Smooth muscle cell (in vitro differentiated cells): ENCODE measurements around the gene PLAU. TPM values are rescaled to one million over a fixed set of nuclear protein-coding genes. Genes with fewer than 3 reads are reported as not detected.

ENCODE experiments used
- DNase-seq: peaks from one replicate; lab custom pipeline; 2025; ENCODE audit not compliant: unreplicated experiment; lab: John Stamatoyannopoulos, UW
- H2AFZ ChIP-seq: fragments of 200-600 bp; sonication (generic); 2 replicates; pipeline ENCODE4 v1.6.0; 2016; ENCODE audit warnings: antibody characterized with exemption, low read depth, mild to moderate bottlenecking
- H3F3A ChIP-seq: fragments of 200-600 bp; sonication (generic); 2 replicates; pipeline ENCODE4 v1.6.0; 2017; ENCODE audit warnings: antibody characterized with exemption, low read depth
- H3K27ac ChIP-seq: fragments of 200-600 bp; sonication (generic); 2 replicates; pipeline ENCODE4 v1.5.1; 2016; ENCODE audit warnings: low read depth, mild to moderate bottlenecking
- H3K27me3 ChIP-seq: fragments of 200-600 bp; sonication (generic); 2 replicates; pipeline ENCODE4 v1.6.1; 2016; ENCODE audit warnings: low read depth, mild to moderate bottlenecking
- H3K36me3 ChIP-seq: fragments of 200-600 bp; sonication (generic); 2 replicates; pipeline ENCODE4 v1.5.1; 2016; ENCODE audit warnings: low read depth
- H3K4me1 ChIP-seq: fragments of 200-600 bp; sonication (generic); 2 replicates; pipeline ENCODE4 v1.5.1; 2016; ENCODE audit warnings: low read depth
- H3K4me2 ChIP-seq: fragments of 200-600 bp; sonication (generic); 2 replicates; pipeline ENCODE4 v1.6.0; 2016; ENCODE audit warnings: mild to moderate bottlenecking
- H3K4me3 ChIP-seq: fragments of 200-600 bp; sonication (generic); 2 replicates; pipeline ENCODE4 v1.5.1; 2016; ENCODE audit warnings: mild to moderate bottlenecking
- H3K79me2 ChIP-seq: fragments of 200-600 bp; sonication (generic); 2 replicates; pipeline ENCODE4 v1.6.0; 2016; ENCODE audit warnings: low read depth, mild to moderate bottlenecking
- H3K9ac ChIP-seq: fragments of 200-600 bp; sonication (generic); 2 replicates; pipeline ENCODE4 v1.6.0; 2016; ENCODE audit warnings: low read depth
- H3K9me3 ChIP-seq: fragments of 200-600 bp; sonication (generic); replicated peaks from 2 replicates; pipeline ENCODE4 v1.5.1; 2016; ENCODE audit warnings: low read depth
- H4K20me1 ChIP-seq: fragments of 200-600 bp; sonication (generic); 2 replicates; pipeline ENCODE4 v1.6.0; 2016; ENCODE audit warnings: low read depth
- CTCF ChIP-seq: fragments of 200-600 bp; sonication (generic); IDR thresholded peaks from 2 replicates; pipeline ENCODE4 v1.5.1; 2017; ENCODE audit warnings: borderline replicate concordance, mild to moderate bottlenecking, antibody characterized with exemption; ENCODE audit not compliant: insufficient read depth, poor library complexity, severe bottlenecking
- WGBS: methylation state at CpG from one replicate; pipeline ENCODE4 v1.1.7; 2016; ENCODE audit warnings: low lambda C conversion rate; 5-methylcytosine and 5-hydroxymethylcytosine counted together
- polyA plus RNA-seq: library from polyadenylated mRNA; unstranded; fragments of >200 nt; fragmentation: Nextera tagmentation; extraction: Ambion mirVana; gene quantifications from 2 replicates; pipeline ENCODE4 v1.2.1, GENCODE V29; 2016
- total RNA-seq: library from RNA; depleted of rRNA; stranded (reverse); fragments of >200 nt; gene quantifications from 2 replicates; pipeline ENCODE4 v1.2.3, GENCODE V29; 2014

Gene PLAU
- total and polyA plus RNA-seq, 2 experiments from 2014 or later: 9.2 to 10.7 TPM

- no peak for TF ChIP-seq CTCF
- H3K27ac ChIP-seq: no peak overlapping the region
- H3K27me3 ChIP-seq: no peaks in the 10 kb centered on the region
- no peaks in the 10 kb centered on the region for H3K9me3 ChIP-seq
- no peak overlapping the region for H2AFZ ChIP-seq
- no peak overlapping the region for H3K4me2 ChIP-seq
- no peak overlapping the region for H3K9ac ChIP-seq
- no peaks in the 10 kb centered on the region for H3F3A ChIP-seq
- no peaks in the 10 kb centered on the region for H3K36me3 ChIP-seq
- no peaks in the 10 kb centered on the region for H4K20me1 ChIP-seq
- H3K4me1 ChIP-seq: peaks cover 12% of the 10 kb centered on the region
- no peak for DNase-seq
- no peaks in the 10 kb centered on the region for H3K79me2 ChIP-seq
- H3K4me3 ChIP-seq: no peak overlapping the region
- WGBS: 77% methylated on average over 6 of the region's 6 CpGs
These were observed 11.3 kb downstream of the PLAU start for GRCh38 chr10:73922007-73922863.

DNA sequence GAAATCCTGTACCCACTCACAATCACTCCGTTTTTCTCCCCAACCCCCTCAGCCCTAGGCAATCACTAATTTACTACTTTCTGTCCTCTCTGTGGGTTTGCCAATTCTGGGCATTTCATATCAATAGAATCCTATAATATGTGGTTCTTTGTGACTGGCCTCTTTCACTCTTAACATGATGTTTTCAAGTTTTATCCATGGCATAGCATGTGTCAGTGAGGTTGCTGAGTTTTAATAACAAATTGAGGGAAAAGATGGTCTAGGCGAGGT, 11.9 kb downstream of the PLAU start:
- H4K20me1 ChIP-seq: no peaks in the 10 kb centered on the region
- H3F3A ChIP-seq: no peaks in the 10 kb centered on the region
- no peak overlapping the region for H3K4me2 ChIP-seq
- H3K27ac ChIP-seq: no peak overlapping the region
- H3K4me1 ChIP-seq: peaks cover 12% of the 10 kb centered on the region
- H3K36me3 ChIP-seq: no peaks in the 10 kb centered on the region
- no peak for TF ChIP-seq CTCF
- H3K4me3 ChIP-seq: no peak overlapping the region
- DNase-seq: no peak
- no peak overlapping the region for H2AFZ ChIP-seq
- H3K79me2 ChIP-seq: no peaks in the 10 kb centered on the region
- no peak overlapping the region for H3K9ac ChIP-seq
- WGBS: 40% methylated on average over 2 of the region's 2 CpGs
- no peaks in the 10 kb centered on the region for H3K27me3 ChIP-seq
- H3K9me3 ChIP-seq: no peaks in the 10 kb centered on the region

DNA sequence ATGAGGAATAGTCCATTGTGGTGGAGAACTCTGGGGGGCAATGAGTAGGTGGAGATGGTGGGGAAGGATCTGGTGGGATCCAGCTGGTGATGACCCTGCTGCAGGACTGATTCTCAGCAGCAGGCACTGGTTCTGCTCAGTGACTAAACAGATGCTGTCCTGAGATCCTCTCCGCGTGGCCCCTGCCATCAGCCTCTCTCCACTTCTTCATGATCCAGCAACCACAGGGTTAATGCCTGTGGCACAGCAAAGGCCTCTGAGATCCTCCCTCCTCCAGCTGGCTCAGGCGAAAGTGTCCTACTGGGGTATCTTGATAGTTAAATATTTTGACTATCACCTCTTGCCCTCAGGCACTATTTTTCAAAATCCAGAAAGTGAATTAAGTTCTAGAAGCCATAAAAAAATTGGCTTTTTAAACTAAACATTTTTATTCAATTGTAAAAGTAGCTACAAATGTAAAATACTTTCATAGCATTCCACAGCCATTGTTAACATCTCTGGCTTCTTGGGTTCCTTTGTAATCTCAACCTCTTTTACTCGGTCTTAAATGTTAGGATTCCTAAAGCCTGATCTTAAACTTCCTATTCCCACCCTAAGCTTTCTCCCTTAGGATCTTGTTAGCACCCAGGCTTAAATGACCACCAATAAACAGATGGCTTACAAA, 13.1 kb downstream of the PLAU start:
- no peaks in the 10 kb centered on the region for H4K20me1 ChIP-seq
- no peaks in the 10 kb centered on the region for H3K36me3 ChIP-seq
- H3F3A ChIP-seq: no peaks in the 10 kb centered on the region
- no peak overlapping the region for H3K9ac ChIP-seq
- no peak overlapping the region for H2AFZ ChIP-seq
- no peak overlapping the region for H3K27ac ChIP-seq
- TF ChIP-seq CTCF: no peak
- peaks cover 12% of the 10 kb centered on the region for H3K4me1 ChIP-seq
- no peak overlapping the region for H3K4me2 ChIP-seq
- no peaks in the 10 kb centered on the region for H3K9me3 ChIP-seq
- H3K27me3 ChIP-seq: no peaks in the 10 kb centered on the region
- WGBS: 19% methylated on average over 4 of the region's 4 CpGs
- no peak for DNase-seq
- H3K4me3 ChIP-seq: no peak overlapping the region
- no peaks in the 10 kb centered on the region for H3K79me2 ChIP-seq

DNA sequence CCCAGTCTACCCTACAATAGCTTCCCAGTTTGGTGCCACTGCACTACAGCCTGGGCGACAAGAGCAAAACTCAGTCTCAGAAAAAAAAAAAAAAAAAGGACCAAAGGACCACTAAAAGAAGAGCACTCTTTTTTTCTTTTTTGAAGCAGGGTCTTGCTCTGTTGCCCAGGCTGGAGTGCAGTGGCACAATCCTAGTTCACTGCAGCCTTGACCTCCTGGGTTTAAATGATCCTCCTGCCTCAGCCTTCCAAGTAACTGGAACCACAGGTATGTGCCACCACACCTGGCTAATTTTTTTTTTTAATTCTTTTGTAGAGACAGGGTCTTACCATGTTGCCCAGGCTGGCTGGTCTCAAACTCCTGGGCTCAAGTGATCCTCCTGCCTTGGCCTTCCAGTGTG, 14.0 kb downstream of the PLAU start:
- Histone ChIP-seq H3K27me3 (no peaks in the 10 kb centered on the region), H3F3A (no peaks in the 10 kb centered on the region), H3K4me2 (no peak overlapping the region), H4K20me1 (no peaks in the 10 kb centered on the region), H3K27ac (no peak overlapping the region), H2AFZ (no peak overlapping the region), H3K9me3 (no peaks in the 10 kb centered on the region), H3K36me3 (no peaks in the 10 kb centered on the region), H3K4me1 (peaks cover 12% of the 10 kb centered on the region), H3K4me3 (no peak overlapping the region), H3K9ac (no peak overlapping the region), H3K79me2 (no peaks in the 10 kb centered on the region)
- no peak for DNase-seq
- TF ChIP-seq CTCF: no peak
- 94% methylated on average over 1 of the region's 1 CpG for WGBS
